CD14-positive monocyte (primary cell): ENCODE data around the gene LGALS9B. TPM values are rescaled to one million over a fixed set of nuclear protein-coding genes. Genes with fewer than 3 reads are reported as not detected.
"Not testable (repeated sequence)": the region's sequence is repeated elsewhere in the genome, so short reads cannot be mapped to it uniquely, and the experiment has no call there.

Experiments used
- DNase-seq, 3 donors: peaks; one replicate each; pipeline ENCODE4 v3.0.0-alpha.2; 2011 to 2022
- H2AFZ ChIP-seq: 2 replicates; pipeline ENCODE4 v1.6.0; 2012; ENCODE audit warnings: mild to moderate bottlenecking, low read depth, low read length, inconsistent platforms; ENCODE audit not compliant: insufficient read depth, poor library complexity, severe bottlenecking
- H3K27ac ChIP-seq, 2 donors: 1 replicate in 1 of 2; 2 replicates in 1 of 2; pipeline ENCODE4 v1.5.1; 2012 to 2013; ENCODE audit warnings: low read length in 2 of 2, control low read depth in 1 of 2, inconsistent platforms in 1 of 2, low read depth in 1 of 2, mild to moderate bottlenecking in 1 of 2
- H3K27me3 ChIP-seq, 2 donors: one replicate each; pipeline versions ENCODE4 v1.6.0 to v1.6.1; 2011 to 2013; ENCODE audit warnings: low read length in 2 of 2; ENCODE audit not compliant: control insufficient read depth in 2 of 2, insufficient read depth in 2 of 2
- H3K36me3 ChIP-seq, 2 donors: replicated peaks in 1 of 2; 1 replicate in 1 of 2; 2 replicates in 1 of 2; pipeline versions ENCODE4 v1.5.1 to v1.6.1; 2012 to 2013; ENCODE audit warnings: low read length in 2 of 2, control low read depth in 1 of 2, inconsistent platforms in 1 of 2, mild to moderate bottlenecking in 1 of 2; ENCODE audit not compliant: insufficient read depth in 2 of 2, control insufficient read depth in 1 of 2
- H3K4me1 ChIP-seq, 2 donors: 1 replicate in 1 of 2; 2 replicates in 1 of 2; pipeline versions ENCODE4 v1.5.1 to v1.6.1; 2012 to 2013; ENCODE audit warnings: low read length in 2 of 2, control low read depth in 1 of 2, inconsistent platforms in 1 of 2, mild to moderate bottlenecking in 1 of 2, moderate library complexity in 1 of 2; ENCODE audit not compliant: insufficient read depth in 2 of 2, control insufficient read depth in 1 of 2
- H3K4me2 ChIP-seq: replicated peaks from 2 replicates; pipeline ENCODE3; 2012; ENCODE audit warnings: low read length, moderate library complexity, mild to moderate bottlenecking; ENCODE audit not compliant: poor library complexity, severe bottlenecking; ENCODE audit errors: extremely low read depth
- H3K4me3 ChIP-seq, 3 experiments: fragments of 200-600 bp in 1 of 3; sonication (generic) in 1 of 3; replicated peaks in 1 of 3; 1 replicate in 2 of 3; 2 replicates in 1 of 3; pipeline ENCODE4 v1.5.1; 2011 to 2013; ENCODE audit warnings: low read length in 3 of 3, mild to moderate bottlenecking in 3 of 3, control low read depth in 2 of 3, low read depth in 2 of 3, inconsistent platforms in 1 of 3, moderate library complexity in 1 of 3
- H3K79me2 ChIP-seq: 2 replicates; pipeline ENCODE4 v1.6.0; 2012; ENCODE audit warnings: mild to moderate bottlenecking, control low read depth, inconsistent platforms, low read length, moderate library complexity; ENCODE audit not compliant: insufficient read depth
- H3K9ac ChIP-seq: 2 replicates; pipeline ENCODE4 v1.6.0; 2017; ENCODE audit warnings: low read length, mild to moderate bottlenecking; ENCODE audit not compliant: insufficient read depth, poor library complexity, severe bottlenecking
- H3K9me3 ChIP-seq, 2 donors: replicated peaks in 1 of 2; 1 replicate in 1 of 2; 2 replicates in 1 of 2; pipeline versions ENCODE4 v1.5.1 to v1.6.1; 2012 to 2013; ENCODE audit warnings: low read length in 2 of 2, control low read depth in 1 of 2; ENCODE audit not compliant: control insufficient read depth in 1 of 2, insufficient read depth in 1 of 2
- H4K20me1 ChIP-seq: 2 replicates; pipeline ENCODE4 v1.6.0; 2012; ENCODE audit warnings: mild to moderate bottlenecking, low read length, control low read depth, moderate library complexity; ENCODE audit not compliant: insufficient read depth
- H3K27ac Mint-ChIP-seq, 7 donors: one replicate each; pipeline ENCODE4 v1.8.0; 2020; ENCODE audit warnings: mild to moderate bottlenecking in 7 of 7, mixed read lengths in 7 of 7, moderate library complexity in 6 of 7, inconsistent platforms in 2 of 7
- H3K27me3 Mint-ChIP-seq, 3 donors: one replicate each; pipeline ENCODE4 v1.8.0; 2021 to 2022; ENCODE audit warnings: low read depth in 3 of 3, mild to moderate bottlenecking in 3 of 3, mixed read lengths in 3 of 3, moderate library complexity in 3 of 3, inconsistent platforms in 1 of 3
- H3K36me3 Mint-ChIP-seq, 2 donors: one replicate each; pipeline ENCODE4 v1.8.0; 2020; ENCODE audit warnings: mixed read lengths in 2 of 2, inconsistent platforms in 1 of 2, mild to moderate bottlenecking in 1 of 2
- H3K4me1 Mint-ChIP-seq: one replicate; pipeline ENCODE4 v1.8.0; 2020; ENCODE audit warnings: mild to moderate bottlenecking, mixed read lengths
- H3K4me3 Mint-ChIP-seq, 2 donors: one replicate each; pipeline ENCODE4 v1.8.0; 2020; ENCODE audit warnings: mild to moderate bottlenecking in 2 of 2, mixed read lengths in 2 of 2, moderate library complexity in 1 of 2
- H3K9me3 Mint-ChIP-seq, 7 donors: one replicate each; pipeline ENCODE4 v1.8.0; 2020 to 2022; ENCODE audit warnings: mixed read lengths in 7 of 7, mild to moderate bottlenecking in 6 of 7, moderate library complexity in 6 of 7, inconsistent platforms in 2 of 7
- WGBS: methylation state at CpG from one replicate; pipeline ENCODE4 v1.1.5; 2013; ENCODE audit warnings: missing lambda C conversion rate; ENCODE audit not compliant: insufficient coverage; 5-methylcytosine and 5-hydroxymethylcytosine counted together
- intact Hi-C, 2 donors: fragments of 100-400 bp; cut with micrococcal nuclease; formaldehyde crosslinking; loops; one replicate each; pipeline versions ENCODE4 v1.15.0 to v1.15.1; 2023
- polyA plus RNA-seq, 3 donors: library from polyadenylated mRNA; depleted of rRNA in 1 of 3; unstranded in 2 of 3; stranded (reverse) in 1 of 3; fragments of 300-500 nt in 2 of 3; fragments of >200 nt in 1 of 3; fragmentation: Illumina TruSeq in 2 of 3; gene quantifications; 1 replicate in 2 of 3; 2 replicates in 1 of 3; pipeline ENCODE4 v1.2.3, GENCODE V29; 2012 to 2021

Gene LGALS9B
- polyA plus RNA-seq, 3 donors = not detected

GRCh38 chr17:20479889-20480591, 12.7 kb upstream of the LGALS9B start:
- intact Hi-C loops, H2AFZ ChIP-seq, H3K9me3 Mint-ChIP-seq, H3K27me3 ChIP-seq, H3K27me3 Mint-ChIP-seq, H3K4me2 ChIP-seq, H3K4me3 Mint-ChIP-seq, H3K9ac ChIP-seq, H3K4me1 Mint-ChIP-seq, H3K27ac ChIP-seq, H3K27ac Mint-ChIP-seq, DNase-seq, H3K9me3 ChIP-seq, H3K36me3 ChIP-seq, H3K36me3 Mint-ChIP-seq, H4K20me1 ChIP-seq, H3K4me1 ChIP-seq, H3K4me3 ChIP-seq, H3K79me2 ChIP-seq: not testable (repeated sequence)
- WGBS = 96% methylated on average over 4 of the region's 8 CpGs

- H3K36me3 Mint-ChIP-seq, DNase-seq, H3K4me3 Mint-ChIP-seq, H3K27me3 Mint-ChIP-seq, H3K79me2 ChIP-seq, H3K4me3 ChIP-seq, H3K27me3 ChIP-seq, H3K9ac ChIP-seq, H3K4me1 ChIP-seq, H3K27ac Mint-ChIP-seq, H3K9me3 Mint-ChIP-seq, H4K20me1 ChIP-seq, H3K36me3 ChIP-seq, H3K4me1 Mint-ChIP-seq, H3K9me3 ChIP-seq, H3K27ac ChIP-seq, H3K4me2 ChIP-seq, intact Hi-C loops, H2AFZ ChIP-seq: not testable (repeated sequence)
- 13% methylated on average over 1 of the region's 4 CpGs for WGBS
Measured at GRCh38 chr17:20477398-20478071, 10.2 kb upstream of the LGALS9B start.

DNA sequence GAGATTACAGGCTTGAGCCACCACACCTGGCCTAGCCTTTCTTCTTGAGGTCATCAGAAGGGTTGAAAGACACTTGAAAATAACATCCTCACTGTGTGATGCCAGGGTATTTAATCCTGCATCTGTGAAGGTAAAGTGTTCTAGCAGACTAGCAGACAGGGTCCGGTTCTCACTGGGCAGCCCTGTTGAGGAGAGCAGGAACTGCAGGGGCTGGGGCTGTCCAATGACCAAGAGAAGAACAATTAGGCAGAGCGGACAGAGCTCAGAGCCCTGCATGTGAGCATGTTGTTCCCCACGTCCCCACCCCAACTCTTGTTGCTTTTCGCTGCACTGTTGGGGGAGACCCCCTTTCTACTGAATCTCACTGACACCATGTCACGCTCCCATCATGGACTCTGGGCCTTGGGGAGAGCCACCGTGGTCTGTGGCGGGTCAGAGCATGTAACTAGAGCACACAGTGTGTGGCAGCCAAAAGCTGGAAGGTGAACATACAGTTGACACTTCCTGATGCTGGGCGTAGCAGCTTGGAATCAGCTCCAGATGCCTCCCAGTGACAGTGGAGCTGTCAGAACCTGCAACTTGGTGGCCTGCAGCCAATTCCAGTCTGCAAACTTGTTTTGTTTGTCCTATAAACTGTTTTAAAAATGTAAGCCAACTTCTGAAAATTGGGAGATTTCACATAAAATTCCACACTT, 7.9 kb upstream of the LGALS9B start:
- H3K9me3 Mint-ChIP-seq, H3K9me3 ChIP-seq, H3K27me3 ChIP-seq, H3K4me3 Mint-ChIP-seq, H3K4me3 ChIP-seq, H3K4me2 ChIP-seq, DNase-seq, H3K9ac ChIP-seq, H3K27ac Mint-ChIP-seq, H3K27me3 Mint-ChIP-seq, intact Hi-C loops, H2AFZ ChIP-seq, H3K27ac ChIP-seq, H3K36me3 ChIP-seq, H3K4me1 ChIP-seq, H3K79me2 ChIP-seq, H3K4me1 Mint-ChIP-seq, H3K36me3 Mint-ChIP-seq, H4K20me1 ChIP-seq: not testable (repeated sequence)
- 97% methylated on average over 6 of the region's 8 CpGs for WGBS

- H3K4me1 ChIP-seq, H3K27ac Mint-ChIP-seq, H3K9ac ChIP-seq, H3K36me3 Mint-ChIP-seq, H3K4me3 Mint-ChIP-seq, H3K9me3 Mint-ChIP-seq, H3K27me3 Mint-ChIP-seq, H3K27ac ChIP-seq, H3K4me3 ChIP-seq, H4K20me1 ChIP-seq, H3K27me3 ChIP-seq, H3K4me1 Mint-ChIP-seq, H3K79me2 ChIP-seq, H3K4me2 ChIP-seq, intact Hi-C loops, DNase-seq, H3K9me3 ChIP-seq, H2AFZ ChIP-seq, H3K36me3 ChIP-seq: not testable (repeated sequence)
Measured at GRCh38 chr17:20474081-20474480, 6.7 kb upstream of the LGALS9B start.
